HCT116 (cell line): ENCODE measurements around the gene RANGAP1. TPM values are rescaled to one million over a fixed set of nuclear protein-coding genes. Genes with fewer than 3 reads are reported as not detected.

Experiments
- ATAC-seq: fragments of 200-7000 bp; cut with Tn5 transposase; 2 replicates; pipeline ENCODE4 v1.9.1; 2020; ENCODE audit warnings: mild to moderate bottlenecking, moderate library complexity
- BruUV-seq: library from RNA; stranded (reverse); fragments of 400-500 nt; replicated peaks from 2 replicates; lab custom pipeline; 2021; lab: Mats Ljungman, UMichigan
- CTCF ChIA-PET: fragments of 300-600 bp; sonication (Branson Sonifier 250); formaldehyde crosslinking; loops from one replicate; lab custom pipeline; 2021; ENCODE audit warnings: antibody characterized with exemption; lab: Charles Lee
- POLR2A ChIA-PET: fragments of 300-600, 350-600 bp; sonication (Branson Sonifier 250); formaldehyde crosslinking; loops from one replicate; lab custom pipeline; 2021; ENCODE audit warnings: antibody characterized with exemption; lab: Charles Lee
- RAD21 ChIA-PET, 2 experiments: fragments of 300-600 bp; sonication (Branson Sonifier 250); formaldehyde crosslinking; loops; one replicate each; lab custom pipeline; 2023; ENCODE audit warnings: low total read pairs in 2 of 2; ENCODE audit not compliant: uncharacterized antibody in 2 of 2, unreplicated experiment in 2 of 2, low non-redundant PET in 1 of 2; lab: Charles Lee
- DNase-seq: peaks from one replicate; pipeline ENCODE4 v3.0.0-alpha.2; 2010; ENCODE audit warnings: low read depth, low spot score
- H2AFZ ChIP-seq: fragments of 200-600 bp; shearing (Covaris generic), sonication (generic); 2 replicates; pipeline ENCODE4 v1.6.1; 2017; ENCODE audit warnings: low read depth, mixed run types, mixed read lengths, antibody characterized with exemption, low read length; ENCODE audit not compliant: poor library complexity, severe bottlenecking
- H3K27ac ChIP-seq: 2 replicates; pipeline ENCODE4 v1.5.1; 2012; ENCODE audit warnings: low read depth, low read length
- H3K27me3 ChIP-seq: fragments of 200-600 bp; sonication (generic); 2 replicates; pipeline ENCODE4 v1.6.1; 2016; ENCODE audit warnings: mixed run types, low read length, mixed read lengths; ENCODE audit not compliant: insufficient read depth
- H3K36me3 ChIP-seq, 2 experiments: fragments of 200-500 bp in 1 of 2; fragments of 200-600 bp in 1 of 2; sonication (Bioruptor generic) in 1 of 2; sonication (generic) in 1 of 2; 2 replicates each; pipeline versions ENCODE4 v1.5.1 to v1.6.1; 2014 to 2016; ENCODE audit warnings: low read length in 2 of 2, inconsistent platforms in 1 of 2, mixed read lengths in 1 of 2, mixed run types in 1 of 2; ENCODE audit not compliant: insufficient read depth in 2 of 2, control insufficient read depth in 1 of 2
- H3K4me1 ChIP-seq, 2 experiments: fragments of 200-600 bp in 1 of 2; sonication (generic) in 1 of 2; 2 replicates each; pipeline versions ENCODE4 v1.5.1 to v1.6.1; 2012 to 2017; ENCODE audit warnings: low read length in 2 of 2, inconsistent platforms in 1 of 2, mild to moderate bottlenecking in 1 of 2, mixed read lengths in 1 of 2, mixed run types in 1 of 2, moderate library complexity in 1 of 2; ENCODE audit not compliant: insufficient read depth in 2 of 2, control insufficient read depth in 1 of 2
- H3K4me2 ChIP-seq: fragments of 200-600 bp; sonication (generic); 2 replicates; pipeline ENCODE4 v1.6.1; 2017; ENCODE audit warnings: mixed run types, low read length, mixed read lengths
- H3K4me3 ChIP-seq, 2 experiments: fragments of 200-600 bp in 1 of 2; sonication (generic) in 1 of 2; replicated peaks in 1 of 2; 2 replicates each; pipeline ENCODE4 v1.5.1; 2011 to 2016; ENCODE audit warnings: low read length in 2 of 2, control low read depth in 1 of 2, low read depth in 1 of 2, mild to moderate bottlenecking in 1 of 2, mixed read lengths in 1 of 2, mixed run types in 1 of 2
- H3K79me2 ChIP-seq: fragments of 200-600 bp; sonication (generic); 2 replicates; pipeline ENCODE4 v1.6.1; 2017; ENCODE audit warnings: mild to moderate bottlenecking, mixed run types, low read length, moderate library complexity, mixed read lengths; ENCODE audit not compliant: insufficient read depth
- H3K9ac ChIP-seq: fragments of 200-600 bp; sonication (generic); 2 replicates; pipeline ENCODE4 v1.6.1; 2016; ENCODE audit warnings: low read length, mixed read lengths
- H3K9me2 ChIP-seq: fragments of 200-600 bp; sonication (generic), shearing (Covaris generic); 2 replicates; pipeline ENCODE4 v1.6.1; 2017; ENCODE audit warnings: mixed run types, mild to moderate bottlenecking, moderate library complexity; ENCODE audit not compliant: insufficient read depth
- H3K9me3 ChIP-seq, 2 experiments: fragments of 200-500 bp in 1 of 2; fragments of 200-600 bp in 1 of 2; sonication (Bioruptor generic) in 1 of 2; sonication (generic) in 1 of 2; 2 replicates each; pipeline ENCODE4 v1.6.1; 2014 to 2017; ENCODE audit warnings: low read length in 2 of 2, mixed read lengths in 2 of 2, inconsistent platforms in 1 of 2, low read depth in 1 of 2, mild to moderate bottlenecking in 1 of 2, mixed run types in 1 of 2, moderate library complexity in 1 of 2; ENCODE audit not compliant: control insufficient read depth in 1 of 2, insufficient read depth in 1 of 2
- H4K20me1 ChIP-seq: fragments of 200-600 bp; sonication (generic), shearing (Covaris generic); 2 replicates; pipeline ENCODE4 v1.6.1; 2017; ENCODE audit warnings: mixed run types, mild to moderate bottlenecking, moderate library complexity; ENCODE audit not compliant: insufficient read depth
- ATF3 ChIP-seq: IDR thresholded peaks from 2 replicates; pipeline ENCODE4 v1.6.1; 2012
- CBX3 ChIP-seq: IDR thresholded peaks from 2 replicates; pipeline ENCODE4 v1.6.1; 2012; ENCODE audit warnings: low read depth
- CEBPB ChIP-seq: IDR thresholded peaks from 2 replicates; pipeline ENCODE4 v1.6.1; 2012; ENCODE audit warnings: low read depth
- EGR1 ChIP-seq: IDR thresholded peaks from 2 replicates; pipeline ENCODE4 v1.6.1; 2012; ENCODE audit warnings: low read depth
- ELF1 ChIP-seq: IDR thresholded peaks from 2 replicates; pipeline ENCODE4 v1.6.1; 2012; ENCODE audit warnings: low read depth, borderline replicate concordance
- EZH2 ChIP-seq: fragments of 200-600 bp; sonication (generic); IDR thresholded peaks from 2 replicates; pipeline ENCODE4 v1.6.1; 2017; ENCODE audit warnings: antibody characterized with exemption, mixed run types
- EZH2phosphoT487 ChIP-seq: fragments of 200-600 bp; IDR thresholded peaks from 2 replicates; pipeline ENCODE4 v1.6.1; 2018; ENCODE audit warnings: antibody characterized with exemption, borderline replicate concordance
- JUND ChIP-seq: IDR thresholded peaks from 2 replicates; pipeline ENCODE4 v1.6.1; 2012
- POLR2A ChIP-seq: IDR thresholded peaks from 2 replicates; pipeline ENCODE4 v1.7.0; 2011; ENCODE audit warnings: borderline replicate concordance; ENCODE audit not compliant: insufficient read depth, insufficient read length; ENCODE audit errors: extremely low read depth
- POLR2AphosphoS5 ChIP-seq: IDR thresholded peaks from 2 replicates; pipeline ENCODE4 v1.6.1; 2011; ENCODE audit warnings: mild to moderate bottlenecking, low read depth, low read length, moderate library complexity
- RAD21 ChIP-seq: IDR thresholded peaks from 2 replicates; pipeline ENCODE4 v1.6.1; 2012; ENCODE audit warnings: low read depth, mild to moderate bottlenecking
- SRF ChIP-seq: IDR thresholded peaks from 2 replicates; pipeline ENCODE4 v1.6.1; 2012; ENCODE audit warnings: low read depth
- TCF7L2 ChIP-seq: IDR thresholded peaks from 2 replicates; pipeline ENCODE4 v1.7.0; 2011; ENCODE audit warnings: borderline replicate concordance, inconsistent platforms; ENCODE audit not compliant: insufficient read depth, insufficient read length; ENCODE audit errors: extremely low read depth
- ZFX ChIP-seq: fragments of 450-650 bp; IDR thresholded peaks from 2 replicates; pipeline ENCODE4 v1.6.1; 2017
- ZNF274 ChIP-seq: fragments of 200-500 bp; sonication (Bioruptor generic); IDR thresholded peaks from 2 replicates; pipeline ENCODE4 v1.6.1; 2014; ENCODE audit warnings: mild to moderate bottlenecking, low read depth, low read length, inconsistent platforms
- intact Hi-C: fragments of 100-400 bp; cut with micrococcal nuclease; formaldehyde crosslinking; loops from 2 replicates; pipeline ENCODE4 v1.10.0; 2022
- total RNA-seq: library from RNA; stranded (reverse); gene quantifications from one replicate; pipeline ENCODE4 v1.2.1, GENCODE V29; 2021; ENCODE audit not compliant: unreplicated experiment
- TF ChIP-seq, protein P1 (sequence below), 3 experiments: fragments of 200-600 bp in 1 of 3; sonication (generic) in 1 of 3; IDR thresholded peaks in 2 of 3; conservative IDR thresholded peaks in 1 of 3; 2 replicates each; pipeline ENCODE4 v1.5.1; 2012 to 2017; ENCODE audit warnings: low read depth in 2 of 3, low read length in 2 of 3, antibody characterized with exemption in 1 of 3, borderline replicate concordance in 1 of 3, control low read depth in 1 of 3, mild to moderate bottlenecking in 1 of 3, mixed read lengths in 1 of 3, mixed run types in 1 of 3, moderate library complexity in 1 of 3; ENCODE audit not compliant: insufficient read depth in 1 of 3
- TF ChIP-seq, protein P2 (sequence below): IDR thresholded peaks from 2 replicates; pipeline ENCODE4 v1.6.1; 2012; ENCODE audit warnings: low read depth
- TF ChIP-seq, protein P3 (sequence below): IDR thresholded peaks from 2 replicates; pipeline ENCODE4 v1.6.1; 2012

Gene RANGAP1
- total RNA-seq, 1 experiment from 2014 or later, result 121 TPM

- ChIA-PET CTCF (no interaction called here), POLR2A (no interaction called here)
- H3K4me1 ChIP-seq, result peaks cover 7 to 14% of the 10 kb centered on the region in 2 experiments
Measured at GRCh38 chr22:41296826-41297667, 11.1 kb upstream of the RANGAP1 start.

More at GRCh38 chr22:41296826-41297667, 11.1 kb upstream of the RANGAP1 start:
- TF ChIP-seq EZH2phosphoT487, result no peak
- TF ChIP-seq ZFX, result no peak
- TF ChIP-seq, protein P1, sequence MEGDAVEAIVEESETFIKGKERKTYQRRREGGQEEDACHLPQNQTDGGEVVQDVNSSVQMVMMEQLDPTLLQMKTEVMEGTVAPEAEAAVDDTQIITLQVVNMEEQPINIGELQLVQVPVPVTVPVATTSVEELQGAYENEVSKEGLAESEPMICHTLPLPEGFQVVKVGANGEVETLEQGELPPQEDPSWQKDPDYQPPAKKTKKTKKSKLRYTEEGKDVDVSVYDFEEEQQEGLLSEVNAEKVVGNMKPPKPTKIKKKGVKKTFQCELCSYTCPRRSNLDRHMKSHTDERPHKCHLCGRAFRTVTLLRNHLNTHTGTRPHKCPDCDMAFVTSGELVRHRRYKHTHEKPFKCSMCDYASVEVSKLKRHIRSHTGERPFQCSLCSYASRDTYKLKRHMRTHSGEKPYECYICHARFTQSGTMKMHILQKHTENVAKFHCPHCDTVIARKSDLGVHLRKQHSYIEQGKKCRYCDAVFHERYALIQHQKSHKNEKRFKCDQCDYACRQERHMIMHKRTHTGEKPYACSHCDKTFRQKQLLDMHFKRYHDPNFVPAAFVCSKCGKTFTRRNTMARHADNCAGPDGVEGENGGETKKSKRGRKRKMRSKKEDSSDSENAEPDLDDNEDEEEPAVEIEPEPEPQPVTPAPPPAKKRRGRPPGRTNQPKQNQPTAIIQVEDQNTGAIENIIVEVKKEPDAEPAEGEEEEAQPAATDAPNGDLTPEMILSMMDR (IDR thresholded peaks at IDR 0.05 in 2 of 3, conservative IDR thresholded peaks at IDR 0.05 in 1 of 3; ENCODE audit: borderline replicate concordance in 1 of 3, insufficient read depth in 1 of 3, low read depth in 2 of 3, low read length in 2 of 3), result no peak
- TF ChIP-seq ELF1, result no peak
- no peak for TF ChIP-seq SRF
- TF ChIP-seq TCF7L2, result no peak
- no peak for TF ChIP-seq JUND
- TF ChIP-seq EGR1, result no peak
- TF ChIP-seq, protein P2, sequence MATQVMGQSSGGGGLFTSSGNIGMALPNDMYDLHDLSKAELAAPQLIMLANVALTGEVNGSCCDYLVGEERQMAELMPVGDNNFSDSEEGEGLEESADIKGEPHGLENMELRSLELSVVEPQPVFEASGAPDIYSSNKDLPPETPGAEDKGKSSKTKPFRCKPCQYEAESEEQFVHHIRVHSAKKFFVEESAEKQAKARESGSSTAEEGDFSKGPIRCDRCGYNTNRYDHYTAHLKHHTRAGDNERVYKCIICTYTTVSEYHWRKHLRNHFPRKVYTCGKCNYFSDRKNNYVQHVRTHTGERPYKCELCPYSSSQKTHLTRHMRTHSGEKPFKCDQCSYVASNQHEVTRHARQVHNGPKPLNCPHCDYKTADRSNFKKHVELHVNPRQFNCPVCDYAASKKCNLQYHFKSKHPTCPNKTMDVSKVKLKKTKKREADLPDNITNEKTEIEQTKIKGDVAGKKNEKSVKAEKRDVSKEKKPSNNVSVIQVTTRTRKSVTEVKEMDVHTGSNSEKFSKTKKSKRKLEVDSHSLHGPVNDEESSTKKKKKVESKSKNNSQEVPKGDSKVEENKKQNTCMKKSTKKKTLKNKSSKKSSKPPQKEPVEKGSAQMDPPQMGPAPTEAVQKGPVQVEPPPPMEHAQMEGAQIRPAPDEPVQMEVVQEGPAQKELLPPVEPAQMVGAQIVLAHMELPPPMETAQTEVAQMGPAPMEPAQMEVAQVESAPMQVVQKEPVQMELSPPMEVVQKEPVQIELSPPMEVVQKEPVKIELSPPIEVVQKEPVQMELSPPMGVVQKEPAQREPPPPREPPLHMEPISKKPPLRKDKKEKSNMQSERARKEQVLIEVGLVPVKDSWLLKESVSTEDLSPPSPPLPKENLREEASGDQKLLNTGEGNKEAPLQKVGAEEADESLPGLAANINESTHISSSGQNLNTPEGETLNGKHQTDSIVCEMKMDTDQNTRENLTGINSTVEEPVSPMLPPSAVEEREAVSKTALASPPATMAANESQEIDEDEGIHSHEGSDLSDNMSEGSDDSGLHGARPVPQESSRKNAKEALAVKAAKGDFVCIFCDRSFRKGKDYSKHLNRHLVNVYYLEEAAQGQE, result no peak
- TF ChIP-seq ZNF274, result no peak
- TF ChIP-seq, protein P3, sequence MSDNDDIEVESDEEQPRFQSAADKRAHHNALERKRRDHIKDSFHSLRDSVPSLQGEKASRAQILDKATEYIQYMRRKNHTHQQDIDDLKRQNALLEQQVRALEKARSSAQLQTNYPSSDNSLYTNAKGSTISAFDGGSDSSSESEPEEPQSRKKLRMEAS, result no peak
- TF ChIP-seq CBX3, result no peak
- no peak for TF ChIP-seq POLR2AphosphoS5
- no peak for TF ChIP-seq RAD21
- no peak for TF ChIP-seq POLR2A
- no peak for TF ChIP-seq CEBPB
- TF ChIP-seq ATF3, result no peak
- no peak for TF ChIP-seq EZH2
- intact Hi-C loops, result no loop called here
- Histone ChIP-seq H4K20me1 (no peaks in the 10 kb centered on the region), H3K4me2 (no peak overlapping the region), H3K27ac (no peak overlapping the region), H3K9me2 (no peaks in the 10 kb centered on the region), H3K9me3 (no peaks in the 10 kb centered on the region), H3K27me3 (no peaks in the 10 kb centered on the region), H3K4me3 (no peak overlapping the region), H3K36me3 (no peaks in the 10 kb centered on the region), H3K79me2 (peaks cover 11% of the 10 kb centered on the region; the same call in 1 of the 2 replicates), H2AFZ (no peak overlapping the region), H3K9ac (no peak overlapping the region)
- DNase-seq (no peak), ATAC-seq (no peak)
- BruUV-seq, result no TSS peak
- RAD21 ChIA-PET, result no interaction called here
